GM06990 (cell line): ENCODE measurements around the gene LKAAEAR1.
A peak's percentile ranks its signal among the peaks of the same experiment; 100 is the strongest.

Experiments used
- DNase-seq: peaks from one replicate; pipeline ENCODE4 v3.0.0-alpha.2; 2011; ENCODE audit not compliant: insufficient read length; ENCODE audit errors: extremely low read depth
- H3K27me3 ChIP-seq: replicated peaks from 2 replicates; pipeline ENCODE4 v1.6.0; 2011; ENCODE audit warnings: low read length; ENCODE audit not compliant: control insufficient read depth, insufficient read depth
- H3K36me3 ChIP-seq: 2 replicates; pipeline ENCODE4 v1.5.1; 2011; ENCODE audit warnings: low read length; ENCODE audit not compliant: control insufficient read depth, insufficient read depth
- H3K4me3 ChIP-seq: replicated peaks from 2 replicates; pipeline ENCODE4 v1.5.1; 2011; ENCODE audit warnings: low read depth, mild to moderate bottlenecking, control low read depth, low read length
- TF ChIP-seq, protein P1 (sequence below): IDR thresholded peaks from 2 replicates; pipeline ENCODE4 v1.5.1; 2011; ENCODE audit warnings: low read length, control low read depth, mild to moderate bottlenecking, inconsistent platforms; ENCODE audit not compliant: insufficient read depth, poor library complexity, severe bottlenecking

The LKAAEAR1 gene

DNA sequence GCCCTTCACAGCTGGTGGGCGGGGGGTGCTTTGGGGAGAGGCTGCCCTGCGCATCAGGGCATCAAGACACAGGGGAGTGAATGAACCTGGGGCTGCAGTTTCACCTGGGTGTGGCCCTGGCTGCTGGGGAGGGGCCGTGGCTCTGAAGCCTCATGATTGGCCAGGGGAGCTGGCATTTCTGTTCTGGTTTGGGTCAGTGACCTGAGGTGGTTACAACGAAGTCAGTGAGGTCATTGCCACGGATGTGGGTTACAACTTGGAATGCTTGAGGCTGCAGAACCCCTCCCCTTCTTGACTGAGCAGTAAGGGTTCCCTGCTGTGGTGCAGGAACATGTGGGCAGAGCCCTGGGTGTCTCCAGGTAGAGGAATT, 18.2 kb downstream of the LKAAEAR1 start:
- no peaks in the 10 kb centered on the region for H3K27me3 ChIP-seq
- no peak overlapping the region for H3K4me3 ChIP-seq
- DNase-seq = peak; percentile 83
- H3K36me3 ChIP-seq = no peaks in the 10 kb centered on the region
- TF ChIP-seq, protein P1, sequence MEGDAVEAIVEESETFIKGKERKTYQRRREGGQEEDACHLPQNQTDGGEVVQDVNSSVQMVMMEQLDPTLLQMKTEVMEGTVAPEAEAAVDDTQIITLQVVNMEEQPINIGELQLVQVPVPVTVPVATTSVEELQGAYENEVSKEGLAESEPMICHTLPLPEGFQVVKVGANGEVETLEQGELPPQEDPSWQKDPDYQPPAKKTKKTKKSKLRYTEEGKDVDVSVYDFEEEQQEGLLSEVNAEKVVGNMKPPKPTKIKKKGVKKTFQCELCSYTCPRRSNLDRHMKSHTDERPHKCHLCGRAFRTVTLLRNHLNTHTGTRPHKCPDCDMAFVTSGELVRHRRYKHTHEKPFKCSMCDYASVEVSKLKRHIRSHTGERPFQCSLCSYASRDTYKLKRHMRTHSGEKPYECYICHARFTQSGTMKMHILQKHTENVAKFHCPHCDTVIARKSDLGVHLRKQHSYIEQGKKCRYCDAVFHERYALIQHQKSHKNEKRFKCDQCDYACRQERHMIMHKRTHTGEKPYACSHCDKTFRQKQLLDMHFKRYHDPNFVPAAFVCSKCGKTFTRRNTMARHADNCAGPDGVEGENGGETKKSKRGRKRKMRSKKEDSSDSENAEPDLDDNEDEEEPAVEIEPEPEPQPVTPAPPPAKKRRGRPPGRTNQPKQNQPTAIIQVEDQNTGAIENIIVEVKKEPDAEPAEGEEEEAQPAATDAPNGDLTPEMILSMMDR = no peak

DNA sequence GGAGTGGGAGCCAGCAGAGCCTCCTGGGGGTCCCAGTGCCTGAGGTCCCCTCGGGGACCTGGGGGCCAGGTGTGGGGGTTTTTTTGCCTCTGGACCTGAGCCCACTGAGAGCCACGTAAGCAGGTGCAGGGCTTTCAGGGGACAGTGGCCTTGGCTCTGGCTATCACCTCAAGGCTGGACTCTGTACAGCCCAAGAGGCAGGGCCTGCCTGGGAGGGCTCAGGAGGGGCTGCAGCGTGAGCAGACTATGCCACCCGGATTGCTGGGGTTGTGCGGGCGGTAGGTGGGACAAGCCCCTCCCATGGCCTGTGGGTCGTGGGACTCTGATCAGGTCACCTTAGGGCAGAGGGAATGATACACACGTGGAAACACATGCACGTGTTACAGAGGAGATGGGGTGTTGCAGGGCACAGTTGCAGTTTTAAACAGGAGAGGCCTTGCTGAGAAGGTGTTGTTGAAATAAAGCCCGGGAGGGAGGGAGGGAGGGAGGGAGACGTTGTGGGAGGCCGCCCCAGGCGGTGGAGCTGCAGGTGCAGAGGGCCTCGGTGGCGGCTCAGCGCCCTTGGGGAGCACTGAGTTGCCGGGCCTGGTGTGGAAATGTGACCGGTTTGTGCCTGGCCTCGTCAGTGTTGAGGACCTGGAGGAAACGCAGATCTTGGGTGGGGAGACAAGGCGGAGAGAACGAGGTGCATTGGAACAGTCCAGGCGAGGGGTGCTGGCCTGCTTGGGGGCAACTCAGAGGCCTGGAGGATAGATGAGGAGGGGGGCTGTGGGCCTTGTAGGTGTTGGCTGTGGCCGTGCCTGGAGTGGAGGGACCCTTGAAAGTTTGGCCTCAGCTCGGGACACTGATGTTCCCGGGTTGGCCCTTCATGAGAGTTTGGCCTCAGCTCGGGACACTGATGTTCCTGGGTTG, 18.9 kb downstream of the LKAAEAR1 start:
- Histone ChIP-seq H3K36me3 (no peaks in the 10 kb centered on the region), H3K4me3 (no peak overlapping the region), H3K27me3 (no peaks in the 10 kb centered on the region)
- TF ChIP-seq, protein P1 = no peak
- DNase-seq = no peak

GRCh38 chr20:64064145-64064698, 20.0 kb downstream of the LKAAEAR1 start:
- no peaks in the 10 kb centered on the region for H3K27me3 ChIP-seq
- no peaks in the 10 kb centered on the region for H3K36me3 ChIP-seq
- H3K4me3 ChIP-seq = peak overlapping the region; percentile 79
- no peak for DNase-seq
- TF ChIP-seq, protein P1 = no peak

GRCh38 chr20:64063389-64064144, 20.6 kb downstream of the LKAAEAR1 start:
- DNase-seq = no peak
- TF ChIP-seq, protein P1 = no peak
- H3K27me3 ChIP-seq = no peaks in the 10 kb centered on the region
- H3K4me3 ChIP-seq = peak overlapping the region; percentile 79
- no peaks in the 10 kb centered on the region for H3K36me3 ChIP-seq

- Histone ChIP-seq H3K4me3 (peak within 1 kb of the TSS; percentile 79), H3K27me3 (no peaks in the 10 kb centered on the region), H3K36me3 (no peaks in the 10 kb centered on the region)
- DNase-seq = peak; percentile 91
- TF ChIP-seq, protein P1 = no peak
Observed at GRCh38 chr20:64062596-64063388, 21.4 kb downstream of the LKAAEAR1 start, which contains the start of gene TCEA2. TCEA2 (plus strand) TSS chr20:64063198; CDS start chr20:64063313, 115 bp downstream.
